ENCODE results near the gene NPTX2. TPM values are rescaled to one million over a fixed set of nuclear protein-coding genes. Genes with fewer than 3 reads are reported as not detected.

Gene NPTX2
- total RNA-seq, 1 donor from 2014 or later: 2.1 TPM

- Histone ChIP-seq H3K4me1 (no peaks in the 10 kb centered on the region), H3K36me3 (no peaks in the 10 kb centered on the region), H3K9me3 (no peaks in the 10 kb centered on the region), H3K27me3 (no peaks in the 10 kb centered on the region), H3K4me3 (no peak overlapping the region), H3K27ac (no peak overlapping the region)
- TF ChIP-seq CTCF (IDR thresholded peaks at IDR 0.05): no peak
- ATAC-seq (no peak), DNase-seq (no peak)
- intact Hi-C loops (cut with DNase I): no loop called here
Measured at GRCh38 chr7:98669329-98670000, 52.4 kb downstream of the NPTX2 start.

- intact Hi-C loops (cut with DNase I): no loop called here
- no peak for ATAC-seq
- H3K27ac ChIP-seq: no peak overlapping the region
- DNase-seq: no peak
- no peaks in the 10 kb centered on the region for H3K9me3 ChIP-seq
- no peaks in the 10 kb centered on the region for H3K27me3 ChIP-seq
- no peaks in the 10 kb centered on the region for H3K36me3 ChIP-seq
- H3K4me3 ChIP-seq: no peak overlapping the region
- no peaks in the 10 kb centered on the region for H3K4me1 ChIP-seq
- no peak for TF ChIP-seq CTCF (IDR thresholded peaks at IDR 0.05)
Measured at GRCh38 chr7:98670186-98670585, 53.1 kb downstream of the NPTX2 start.

- Histone ChIP-seq H3K9me3 (no peaks in the 10 kb centered on the region), H3K4me3 (no peak overlapping the region), H3K27me3 (no peaks in the 10 kb centered on the region), H3K36me3 (no peaks in the 10 kb centered on the region), H3K27ac (no peak overlapping the region), H3K4me1 (no peaks in the 10 kb centered on the region)
- DNase-seq: no peak
- ATAC-seq: no peak
- no peak for TF ChIP-seq CTCF (IDR thresholded peaks at IDR 0.05)
- intact Hi-C loops (cut with DNase I): no loop called here
Measured at GRCh38 chr7:98671733-98672331, 54.7 kb downstream of the NPTX2 start.

- TF ChIP-seq CTCF (IDR thresholded peaks at IDR 0.05): no peak
- no peaks in the 10 kb centered on the region for H3K36me3 ChIP-seq
- H3K4me3 ChIP-seq: no peak overlapping the region
- H3K27me3 ChIP-seq: no peaks in the 10 kb centered on the region
- DNase-seq (no peak), ATAC-seq (no peak)
- no peak overlapping the region for H3K27ac ChIP-seq
- no peaks in the 10 kb centered on the region for H3K9me3 ChIP-seq
- H3K4me1 ChIP-seq: no peaks in the 10 kb centered on the region
- intact Hi-C loops (cut with DNase I): no loop called here
Measured at GRCh38 chr7:98674461-98674860, 57.4 kb downstream of the NPTX2 start.

- DNase-seq (no peak), ATAC-seq (peak; percentile 15)
- Histone ChIP-seq H3K36me3 (no peaks in the 10 kb centered on the region), H3K9me3 (no peaks in the 10 kb centered on the region), H3K27me3 (no peaks in the 10 kb centered on the region), H3K27ac (no peak overlapping the region), H3K4me3 (no peak overlapping the region), H3K4me1 (no peaks in the 10 kb centered on the region)
- no peak for TF ChIP-seq CTCF (IDR thresholded peaks at IDR 0.05)
- intact Hi-C loops (cut with DNase I): no loop called here
Measured at GRCh38 chr7:98674881-98675280, 57.8 kb downstream of the NPTX2 start.

All from upper lobe of right lung (tissue), 1 donor.